Activated B cell treated with CpG ODN at 0.5 μM for 24 hours (primary cell): ENCODE results near the gene PRKCZ. TPM values are rescaled to one million over a fixed set of nuclear protein-coding genes. Genes with fewer than 3 reads are reported as not detected.

Experiments
- ATAC-seq: fragments of 200-7000 bp; cut with Tn5 transposase; one replicate; pipeline ENCODE4 v1.10.0; 2021; ENCODE audit warnings: low read depth, mild to moderate bottlenecking, moderate library complexity
- CTCF ChIA-PET: fragments of 350-600 bp; sonication (Branson Sonifier 250); formaldehyde crosslinking; loops from one replicate; lab custom pipeline; 2021; ENCODE audit warnings: antibody characterized with exemption; lab: Charles Lee
- POLR2A ChIA-PET: fragments of 350-600 bp; sonication (Branson Sonifier 250); formaldehyde crosslinking; loops from one replicate; lab custom pipeline; 2021; ENCODE audit warnings: antibody characterized with exemption; lab: Charles Lee
- DNase-seq: peaks from one replicate; pipeline ENCODE4 v3.0.0; 2022
- H3K27ac Mint-ChIP-seq: one replicate; pipeline ENCODE4 v1.8.0; 2020; ENCODE audit warnings: mixed read lengths
- H3K27me3 Mint-ChIP-seq: one replicate; pipeline ENCODE4 v1.8.0; 2021; ENCODE audit warnings: mixed read lengths
- H3K36me3 Mint-ChIP-seq: one replicate; pipeline ENCODE4 v1.8.0; 2021; ENCODE audit warnings: low read depth, mixed read lengths
- H3K4me1 Mint-ChIP-seq: one replicate; pipeline ENCODE4 v1.8.0; 2021; ENCODE audit warnings: mixed read lengths
- H3K4me3 Mint-ChIP-seq: one replicate; pipeline ENCODE4 v1.8.0; 2020; ENCODE audit warnings: mild to moderate bottlenecking, mixed read lengths
- H3K9me3 Mint-ChIP-seq: one replicate; pipeline ENCODE4 v1.8.0; 2020; ENCODE audit warnings: mixed read lengths
- intact Hi-C: fragments of 100-400 bp; cut with micrococcal nuclease; formaldehyde crosslinking; loops from one replicate; pipeline ENCODE4 v1.15.1; 2024
- total RNA-seq: library from RNA; stranded (reverse); gene quantifications from 2 replicates; pipeline ENCODE4 v1.2.3, GENCODE V29; 2022
- TF ChIP-seq, protein P1 (sequence below): fragments of 200-600 bp; IDR thresholded peaks from one replicate; pipeline ENCODE4 v1.8.0; 2022; ENCODE audit warnings: antibody characterized with exemption, mild to moderate bottlenecking

The PRKCZ gene
- total RNA-seq, 1 donor from 2014 or later: 28.5 TPM

DNA sequence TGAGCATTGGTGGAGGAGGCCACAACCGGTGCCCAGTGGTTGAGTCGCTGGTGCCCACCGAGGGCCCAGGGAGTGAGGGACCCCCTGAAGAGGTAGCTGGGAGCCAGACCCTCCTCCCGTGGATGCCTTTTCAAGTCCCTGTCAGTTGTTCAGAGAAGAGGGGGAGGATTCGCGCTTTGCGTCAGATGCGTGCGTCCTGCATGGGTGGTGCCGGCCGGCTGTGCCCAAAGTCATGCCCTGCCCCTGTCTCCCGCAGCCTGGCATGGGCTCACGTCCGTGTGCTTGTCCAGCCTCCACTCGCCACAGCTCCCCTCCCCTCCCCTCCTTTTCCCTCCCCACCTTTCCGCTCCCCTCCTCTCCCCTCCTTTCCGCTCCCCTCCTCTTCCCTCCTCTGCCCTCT lies 45.2 kb downstream of the PRKCZ start:
- CTCF ChIA-PET: no interaction called here
- peaks cover 9% of the 10 kb centered on the region for H3K36me3 Mint-ChIP-seq
- intact Hi-C loops: no loop called here
- peaks cover 19% of the 10 kb centered on the region for H3K4me1 Mint-ChIP-seq
- ATAC-seq (no peak), DNase-seq (no peak)
- H3K27me3 Mint-ChIP-seq: no peaks in the 10 kb centered on the region
- TF ChIP-seq, protein P1, sequence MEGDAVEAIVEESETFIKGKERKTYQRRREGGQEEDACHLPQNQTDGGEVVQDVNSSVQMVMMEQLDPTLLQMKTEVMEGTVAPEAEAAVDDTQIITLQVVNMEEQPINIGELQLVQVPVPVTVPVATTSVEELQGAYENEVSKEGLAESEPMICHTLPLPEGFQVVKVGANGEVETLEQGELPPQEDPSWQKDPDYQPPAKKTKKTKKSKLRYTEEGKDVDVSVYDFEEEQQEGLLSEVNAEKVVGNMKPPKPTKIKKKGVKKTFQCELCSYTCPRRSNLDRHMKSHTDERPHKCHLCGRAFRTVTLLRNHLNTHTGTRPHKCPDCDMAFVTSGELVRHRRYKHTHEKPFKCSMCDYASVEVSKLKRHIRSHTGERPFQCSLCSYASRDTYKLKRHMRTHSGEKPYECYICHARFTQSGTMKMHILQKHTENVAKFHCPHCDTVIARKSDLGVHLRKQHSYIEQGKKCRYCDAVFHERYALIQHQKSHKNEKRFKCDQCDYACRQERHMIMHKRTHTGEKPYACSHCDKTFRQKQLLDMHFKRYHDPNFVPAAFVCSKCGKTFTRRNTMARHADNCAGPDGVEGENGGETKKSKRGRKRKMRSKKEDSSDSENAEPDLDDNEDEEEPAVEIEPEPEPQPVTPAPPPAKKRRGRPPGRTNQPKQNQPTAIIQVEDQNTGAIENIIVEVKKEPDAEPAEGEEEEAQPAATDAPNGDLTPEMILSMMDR: no peak
- peaks cover 4% of the 10 kb centered on the region for H3K9me3 Mint-ChIP-seq
- no peak overlapping the region for H3K27ac Mint-ChIP-seq
- POLR2A ChIA-PET: no interaction called here
- no peak overlapping the region for H3K4me3 Mint-ChIP-seq

DNA sequence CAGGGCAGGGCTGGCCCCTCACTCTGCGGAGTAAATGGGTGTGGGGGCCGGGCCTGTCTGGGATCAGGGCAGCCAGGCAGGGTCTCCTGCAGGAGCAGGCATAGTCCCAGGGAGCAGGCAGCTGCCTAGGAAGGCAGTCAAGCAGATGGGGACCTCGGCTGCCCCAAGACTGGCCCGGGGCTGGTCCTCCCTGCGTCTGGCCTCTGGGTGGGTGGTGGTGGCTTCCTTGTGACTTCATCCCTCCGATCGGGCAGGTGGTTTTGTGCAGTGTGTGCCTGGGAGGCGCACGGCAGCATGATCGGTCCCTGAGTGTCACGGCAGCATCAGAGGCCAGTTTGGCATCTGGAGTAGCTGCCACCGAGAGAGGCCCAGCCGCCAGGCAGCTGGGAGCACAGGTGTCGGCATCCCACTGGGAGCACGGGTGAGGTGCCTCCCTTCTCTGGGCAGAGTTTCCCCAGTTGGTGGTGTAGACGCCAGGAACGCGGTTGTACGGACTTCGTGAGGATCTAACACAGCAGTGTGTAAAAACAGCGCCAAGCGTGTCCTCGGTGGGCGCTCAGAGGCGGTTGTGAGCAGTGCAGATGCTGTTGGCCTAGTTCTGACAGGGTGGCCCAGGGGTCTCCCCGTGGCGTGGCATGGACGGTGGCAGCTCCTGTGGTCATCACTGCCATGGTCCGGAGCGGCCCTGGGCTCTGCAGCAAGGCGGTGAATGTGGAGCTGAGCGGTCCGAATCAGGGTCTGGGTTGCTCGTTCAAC lies 45.9 kb downstream of the PRKCZ start:
- H3K27ac Mint-ChIP-seq: no peak overlapping the region
- intact Hi-C loops: no loop called here

DNA sequence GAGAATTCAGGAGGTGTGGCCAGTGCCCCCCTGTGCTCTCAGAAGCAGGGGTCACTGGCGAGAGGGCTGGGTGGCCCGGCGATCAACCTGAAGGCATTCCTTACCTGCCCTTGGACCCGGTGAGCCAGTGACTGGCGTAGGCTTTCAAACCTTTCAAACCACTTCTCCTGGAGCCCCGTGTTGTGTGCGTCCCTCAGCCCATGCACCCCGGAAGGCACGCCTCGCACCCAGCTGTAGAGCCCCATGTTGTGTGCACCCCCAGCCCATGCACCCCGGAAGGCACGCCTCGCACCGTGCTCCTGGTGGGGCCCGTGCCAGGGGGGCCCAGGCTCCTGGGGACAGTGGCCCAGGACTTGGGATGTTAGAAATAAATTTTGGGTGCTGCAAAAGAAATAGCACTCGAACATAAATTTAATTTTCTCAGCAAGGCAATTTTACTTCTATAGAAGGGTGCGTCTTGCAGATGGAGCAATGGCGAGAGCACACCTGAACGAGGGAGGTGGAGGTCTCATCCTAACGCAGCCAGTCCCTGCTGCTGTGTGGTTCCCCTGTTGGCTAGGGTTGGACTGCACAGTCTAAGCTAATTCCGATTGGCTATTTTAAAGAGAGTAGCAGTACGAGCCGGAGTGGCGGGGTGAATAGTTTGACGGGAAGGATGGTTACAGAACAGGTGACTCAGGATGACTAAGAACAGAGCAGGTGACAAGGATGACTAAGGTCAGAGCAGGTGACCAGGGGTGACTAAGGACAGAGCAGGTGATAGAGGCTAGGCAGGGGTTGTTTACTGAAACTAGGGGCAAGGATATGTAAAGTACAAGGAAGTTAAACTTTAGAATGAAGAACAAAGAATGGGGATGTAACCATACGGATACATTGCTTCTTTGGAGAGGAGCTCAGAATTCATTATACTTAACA lies 47.4 kb downstream of the PRKCZ start:
- ATAC-seq (no peak), DNase-seq (no peak)
- Mint-ChIP-seq H3K4me3 (no peak overlapping the region), H3K4me1 (peaks cover 27% of the 10 kb centered on the region), H3K27me3 (no peaks in the 10 kb centered on the region), H3K36me3 (peaks cover 11% of the 10 kb centered on the region), H3K27ac (no peak overlapping the region), H3K9me3 (peaks cover 4% of the 10 kb centered on the region)
- POLR2A ChIA-PET: no interaction called here
- CTCF ChIA-PET: interaction anchor here (1.0 kb wide), 1 partner anchor 42 kb away, joined by 3 read pairs; no protein-coding TSS in a partner anchor
- TF ChIP-seq, protein P1: no peak
- intact Hi-C loops: no loop called here

More for the DNA sequence above, 45.9 kb downstream of the PRKCZ start:
- DNase-seq (no peak), ATAC-seq (no peak)
- peaks cover 4% of the 10 kb centered on the region for H3K9me3 Mint-ChIP-seq
- peaks cover 9% of the 10 kb centered on the region for H3K36me3 Mint-ChIP-seq
- no peak overlapping the region for H3K4me3 Mint-ChIP-seq
- ChIA-PET CTCF (interaction anchor here (0.6 kb wide), 1 partner anchor 451 kb away, joined by 3 read pairs; no protein-coding TSS in a partner anchor), POLR2A (interaction anchor here (0.6 kb wide), 1 partner anchor 23 kb away, joined by 4 read pairs; no protein-coding TSS in a partner anchor)
- H3K27me3 Mint-ChIP-seq: no peaks in the 10 kb centered on the region
- H3K4me1 Mint-ChIP-seq: peaks cover 25% of the 10 kb centered on the region
- TF ChIP-seq, protein P1: no peak

DNA sequence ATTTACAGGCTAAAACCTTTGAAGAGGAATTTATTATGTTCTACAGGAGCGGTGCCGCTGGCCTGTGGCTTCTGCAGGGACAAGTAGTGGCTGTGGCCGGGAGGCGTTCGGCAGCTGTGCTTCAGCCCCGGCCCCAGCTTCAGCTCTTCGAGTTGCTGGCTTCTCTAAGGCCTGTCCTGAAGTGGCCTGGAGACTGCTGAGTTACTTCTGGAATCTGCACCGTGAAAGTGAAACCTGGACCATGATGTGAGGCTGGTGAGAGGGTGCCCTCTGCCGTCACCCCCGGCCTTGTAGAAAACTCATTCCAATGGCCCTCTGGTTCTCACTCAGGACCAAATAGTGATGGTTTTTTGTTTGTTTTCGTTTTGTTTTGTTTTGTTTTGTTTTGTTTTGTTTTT lies 48.1 kb downstream of the PRKCZ start:
- Mint-ChIP-seq H3K36me3 (peaks cover 11% of the 10 kb centered on the region), H3K4me3 (no peak overlapping the region)
- intact Hi-C loops: no loop called here

More for the DNA sequence above, 48.1 kb downstream of the PRKCZ start:
- ATAC-seq (no peak), DNase-seq (no peak)
- Mint-ChIP-seq H3K9me3 (peaks cover 4% of the 10 kb centered on the region), H3K27ac (no peak overlapping the region), H3K4me1 (peaks cover 27% of the 10 kb centered on the region), H3K27me3 (no peaks in the 10 kb centered on the region)
- ChIA-PET POLR2A (no interaction called here), CTCF (interaction anchor here (1.0 kb wide), 1 partner anchor 41 kb away, joined by 3 read pairs; no protein-coding TSS in a partner anchor)
- TF ChIP-seq, protein P1: no peak
